GM19324 (cell line): ENCODE measurements around the gene UBD.

ENCODE experiments used
- ATAC-seq: cut with Tn5 transposase; IDR thresholded peaks from one replicate; pipeline ENCODE4 v1.9.1; 2021; ENCODE audit warnings: mild to moderate bottlenecking, moderate library complexity; ENCODE audit not compliant: unreplicated experiment, low FRiP score

Gene UBD

GRCh38 chr6:29559524-29560287 lies at the start of gene UBD:
TSS of gene UBD (minus strand) at chr6:29559732. CDS start at chr6:29559701, 31 bp downstream.
- ATAC-seq, result no peak

GRCh38 chr6:29608131-29608530 lies 48.6 kb upstream of the UBD start:
- no peak for ATAC-seq

GRCh38 chr6:29603930-29604329 lies 44.4 kb upstream of the UBD start:
- ATAC-seq, result no peak

GRCh38 chr6:29603456-29603855 lies 43.9 kb upstream of the UBD start:
- ATAC-seq, result no peak

GRCh38 chr6:29602564-29603361 lies 43.2 kb upstream of the UBD start:
- ATAC-seq, result no peak

- no peak for ATAC-seq
Measured at GRCh38 chr6:29598172-29598747, 38.7 kb upstream of the UBD start.

- no peak for ATAC-seq
Measured at GRCh38 chr6:29597184-29597583, 37.7 kb upstream of the UBD start.

- ATAC-seq, result no peak
Measured at GRCh38 chr6:29596381-29596900, 36.9 kb upstream of the UBD start.

GRCh38 chr6:29593199-29593855 lies 33.8 kb upstream of the UBD start:
- no peak for ATAC-seq

- ATAC-seq, result no peak
Measured at GRCh38 chr6:29591677-29592076, 32.1 kb upstream of the UBD start.

GRCh38 chr6:29590218-29590808 lies 30.8 kb upstream of the UBD start:
- no peak for ATAC-seq

- ATAC-seq, result no peak
Measured at GRCh38 chr6:29589423-29590048, 30.0 kb upstream of the UBD start.

- ATAC-seq, result no peak
Measured at GRCh38 chr6:29584821-29585220, 25.3 kb upstream of the UBD start, which contains the start of gene OR2H2. TSS of gene OR2H2 (plus strand) at chr6:29585121. CDS start at chr6:29587945, 2,824 bp downstream.

GRCh38 chr6:29577544-29577943 lies 18.0 kb upstream of the UBD start:
- no peak for ATAC-seq

GRCh38 chr6:29576056-29576455 lies 16.5 kb upstream of the UBD start:
- no peak for ATAC-seq

GRCh38 chr6:29567991-29568390 lies 8.5 kb upstream of the UBD start:
- ATAC-seq, result no peak

GRCh38 chr6:29567541-29567940 lies 8.0 kb upstream of the UBD start:
- ATAC-seq, result no peak

- no peak for ATAC-seq
Measured at GRCh38 chr6:29566856-29567255, 7.3 kb upstream of the UBD start.

GRCh38 chr6:29564875-29565274 lies 5.3 kb upstream of the UBD start:
- no peak for ATAC-seq
